Measurements from ENCODE around the gene CAPS2. TPM values are rescaled to one million over a fixed set of nuclear protein-coding genes. Genes with fewer than 3 reads are reported as not detected.

The CAPS2 gene
- polyA plus RNA-seq (2012; ENCODE audit: insufficient read length, low read depth), result 0.40 TPM

DNA sequence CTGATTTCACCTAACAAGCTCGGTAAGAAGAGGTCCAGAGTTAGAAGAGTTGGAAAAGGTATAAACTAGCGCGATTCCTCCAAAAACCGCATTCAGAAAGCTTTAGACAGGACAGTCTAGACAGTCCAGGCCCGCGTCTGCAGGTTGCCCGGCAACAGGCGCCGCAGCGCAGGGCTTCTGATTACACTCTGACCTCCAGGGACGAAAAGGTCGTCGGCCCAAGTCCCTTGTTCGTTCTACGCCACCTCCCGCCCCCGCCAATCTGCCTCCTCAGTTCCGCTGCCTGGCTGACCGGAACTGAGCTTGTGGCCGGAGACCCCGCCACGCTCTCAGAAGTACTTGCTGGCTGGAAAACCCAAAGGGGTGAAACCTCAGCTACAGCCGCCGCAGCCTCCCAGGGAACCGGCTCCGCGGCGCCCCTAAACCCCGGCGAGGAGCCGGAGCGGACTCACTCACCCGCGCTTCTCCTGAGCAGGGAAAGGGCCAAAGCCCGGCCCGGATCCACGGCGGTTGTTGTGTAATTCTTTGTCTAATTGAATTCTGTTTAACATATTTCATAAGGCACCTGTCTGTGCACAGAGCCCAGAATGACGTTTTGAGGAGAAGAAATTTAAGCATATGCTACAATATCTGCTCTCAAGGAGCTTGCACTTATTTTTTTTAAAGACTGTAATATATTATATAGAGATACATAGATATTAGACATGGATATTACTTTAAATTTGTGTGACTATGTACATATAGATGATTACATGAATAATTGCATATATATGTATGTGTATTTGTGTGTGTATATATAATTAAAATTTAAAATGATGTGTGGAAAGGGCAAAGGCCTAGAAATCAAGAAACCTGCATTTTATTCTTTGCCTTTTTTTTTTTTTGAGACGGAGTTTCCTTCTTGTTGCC is at the start of gene CAPS2:
TSS of gene CAPS2 (minus strand) at position 407 of the 909 bp plus-strand sequence. CDS start 3,826 bp downstream, outside the sequence.
- no peak for TF ChIP-seq REST (IDR thresholded peaks at IDR 0.05; ENCODE audit: insufficient read depth in 1 of 2, low read depth in 2 of 2, low read length in 2 of 2)
- TF ChIP-seq FOXP2 (optimal IDR thresholded peaks at IDR 0.05; ENCODE audit: borderline replicate concordance, extremely low read depth, extremely low read length, insufficient read depth), result no peak
- TF ChIP-seq POLR2AphosphoS5 (IDR thresholded peaks at IDR 0.05; ENCODE audit: low read depth, low read length), result no peak
- TF ChIP-seq SIN3A (IDR thresholded peaks at IDR 0.05; ENCODE audit: borderline replicate concordance, insufficient read depth, low read length), result no peak
- no peak for TF ChIP-seq TAF1 (IDR thresholded peaks at IDR 0.05; ENCODE audit: borderline replicate concordance, insufficient read depth, low read length)

GRCh38 chr12:75378354-75378753 is 48.2 kb upstream of the CAPS2 start:
- TF ChIP-seq POLR2AphosphoS5 (IDR thresholded peaks at IDR 0.05; ENCODE audit: low read depth, low read length) (no peak), SIN3A (IDR thresholded peaks at IDR 0.05; ENCODE audit: borderline replicate concordance, insufficient read depth, low read length) (no peak), TAF1 (IDR thresholded peaks at IDR 0.05; ENCODE audit: borderline replicate concordance, insufficient read depth, low read length) (no peak), FOXP2 (optimal IDR thresholded peaks at IDR 0.05; ENCODE audit: borderline replicate concordance, extremely low read depth, extremely low read length, insufficient read depth) (no peak), REST (IDR thresholded peaks at IDR 0.05; ENCODE audit: insufficient read depth in 1 of 2, low read depth in 2 of 2, low read length in 2 of 2) (no peak)

GRCh38 chr12:75374971-75375370 is 44.8 kb upstream of the CAPS2 start:
- TF ChIP-seq SIN3A (IDR thresholded peaks at IDR 0.05; ENCODE audit: borderline replicate concordance, insufficient read depth, low read length) (no peak), TAF1 (IDR thresholded peaks at IDR 0.05; ENCODE audit: borderline replicate concordance, insufficient read depth, low read length) (no peak), POLR2AphosphoS5 (IDR thresholded peaks at IDR 0.05; ENCODE audit: low read depth, low read length) (no peak)

DNA sequence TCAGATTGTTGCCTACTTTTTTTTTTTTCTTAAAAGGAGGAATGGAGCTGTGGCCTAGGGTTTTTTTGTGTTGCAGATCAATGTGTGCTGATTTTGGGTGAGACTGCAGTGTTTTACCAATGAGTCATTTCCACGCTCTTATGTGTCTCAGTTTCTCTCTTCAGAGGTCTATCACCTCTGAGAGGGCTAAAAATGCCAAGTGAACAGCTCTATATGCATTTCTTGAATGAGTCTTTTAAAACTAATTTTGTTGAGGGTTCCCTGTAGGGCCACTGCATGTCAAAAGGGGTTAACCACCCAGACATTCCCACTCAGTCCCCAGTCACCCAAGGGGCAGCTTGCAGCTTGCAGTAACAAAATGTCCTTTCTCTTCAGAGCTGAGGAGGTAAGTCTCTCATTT is 36.5 kb upstream of the CAPS2 start:
- TF ChIP-seq SIN3A (IDR thresholded peaks at IDR 0.05; ENCODE audit: borderline replicate concordance, insufficient read depth, low read length) (no peak), REST (IDR thresholded peaks at IDR 0.05; ENCODE audit: insufficient read depth in 1 of 2, low read depth in 2 of 2, low read length in 2 of 2) (no peak), POLR2AphosphoS5 (IDR thresholded peaks at IDR 0.05; ENCODE audit: low read depth, low read length) (no peak), FOXP2 (optimal IDR thresholded peaks at IDR 0.05; ENCODE audit: borderline replicate concordance, extremely low read depth, extremely low read length, insufficient read depth) (no peak), TAF1 (IDR thresholded peaks at IDR 0.05; ENCODE audit: borderline replicate concordance, insufficient read depth, low read length) (no peak)

DNA sequence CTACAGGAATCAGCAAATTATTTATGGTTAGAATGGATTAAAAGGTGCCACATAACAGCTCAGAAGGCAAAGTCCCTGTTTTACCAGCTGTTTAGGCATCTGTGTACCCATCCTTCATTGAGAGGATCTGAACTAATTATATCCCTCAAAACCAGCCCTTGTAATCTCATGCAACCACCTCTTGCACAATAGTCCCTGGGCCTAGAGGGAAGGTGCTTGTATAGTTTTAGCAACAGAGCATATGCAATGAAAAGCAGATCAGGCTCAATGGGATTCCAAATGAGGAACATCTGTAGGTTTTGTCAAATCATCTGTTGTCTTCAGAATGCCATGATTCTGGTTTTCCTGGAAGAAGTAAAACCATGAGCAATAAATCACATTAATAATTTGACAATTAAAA is 34.8 kb upstream of the CAPS2 start:
- TF ChIP-seq TAF1 (IDR thresholded peaks at IDR 0.05; ENCODE audit: borderline replicate concordance, insufficient read depth, low read length), result no peak
- TF ChIP-seq POLR2AphosphoS5 (IDR thresholded peaks at IDR 0.05; ENCODE audit: low read depth, low read length), result no peak
- no peak for TF ChIP-seq REST (IDR thresholded peaks at IDR 0.05; ENCODE audit: insufficient read depth in 1 of 2, low read depth in 2 of 2, low read length in 2 of 2)
- no peak for TF ChIP-seq SIN3A (IDR thresholded peaks at IDR 0.05; ENCODE audit: borderline replicate concordance, insufficient read depth, low read length)
- no peak for TF ChIP-seq FOXP2 (optimal IDR thresholded peaks at IDR 0.05; ENCODE audit: borderline replicate concordance, extremely low read depth, extremely low read length, insufficient read depth)

Data from PFSK-1 (cell line).